GM19328 (cell line): ENCODE measurements around the gene HSH2D.

Source experiments
- ATAC-seq: cut with Tn5 transposase; IDR thresholded peaks from one replicate; pipeline ENCODE4 v1.9.1; 2021; ENCODE audit warnings: mild to moderate bottlenecking, moderate library complexity; ENCODE audit not compliant: unreplicated experiment

The HSH2D gene

GRCh38 chr19:16191216-16191908 is 47.9 kb downstream of the HSH2D start:
- ATAC-seq = no peak

- ATAC-seq = no peak
These were observed 50.0 kb downstream of the HSH2D start for GRCh38 chr19:16193466-16193865.

DNA sequence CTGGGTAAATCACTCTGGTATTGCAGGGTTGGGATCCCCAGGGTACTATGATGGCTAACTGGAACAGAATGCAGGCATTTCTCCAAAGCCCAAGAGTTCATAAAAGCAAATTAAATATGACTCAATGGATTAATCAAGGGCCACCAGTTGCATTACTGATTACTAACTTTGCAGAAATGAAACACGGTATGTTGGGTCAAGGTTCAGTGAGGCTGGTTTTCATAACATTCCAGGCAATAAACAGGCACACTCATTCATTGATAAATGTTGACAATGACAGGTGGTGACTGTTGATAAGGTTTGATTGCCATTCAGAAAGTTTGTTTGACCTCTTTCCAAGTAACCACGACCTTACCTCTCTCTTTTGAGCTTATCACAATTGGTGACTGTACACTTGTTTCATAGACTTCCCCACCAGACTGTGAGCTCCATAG is 53.7 kb downstream of the HSH2D start:
- ATAC-seq = no peak

DNA sequence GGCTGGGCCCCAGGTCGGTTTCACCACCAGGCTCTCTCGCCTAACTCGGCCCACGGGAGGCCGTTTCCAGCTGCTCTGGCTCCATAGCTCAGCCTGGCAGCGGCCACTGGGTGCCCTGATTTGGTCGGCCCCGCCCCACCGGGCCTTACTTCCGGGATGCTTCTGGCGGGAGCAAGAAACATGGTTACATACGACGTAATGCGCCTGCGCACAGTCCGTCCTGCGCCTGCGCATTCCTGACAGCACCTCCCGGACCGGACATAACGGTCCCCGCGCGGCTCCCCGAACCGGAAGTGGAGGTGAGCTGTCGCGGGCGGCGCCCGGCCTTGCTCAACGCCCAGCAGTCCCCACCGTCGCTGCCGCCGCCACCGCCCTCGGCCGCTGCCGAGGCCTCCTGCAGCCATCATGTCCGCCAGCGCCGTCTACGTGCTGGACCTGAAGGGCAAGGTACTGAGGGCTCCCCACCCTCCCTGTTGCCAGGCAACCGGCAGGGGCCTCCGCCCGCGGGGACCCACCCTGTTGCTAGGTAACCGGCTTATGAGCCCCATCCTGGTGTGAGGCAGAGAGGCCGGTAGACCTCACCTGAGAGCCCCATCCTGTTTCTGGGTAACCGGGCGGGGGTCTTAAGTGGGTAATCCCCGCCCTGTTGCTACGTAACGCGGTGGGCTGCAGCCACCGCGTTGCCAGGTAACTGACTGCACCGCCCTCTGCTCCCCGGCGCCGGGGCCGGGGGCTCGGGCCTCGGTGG is 54.3 kb downstream of the HSH2D start, which contains the start of gene AP1M1:
Gene AP1M1 (plus strand): TSS at position 290 of the 748 bp plus-strand sequence. CDS start 116 bp downstream, at position 406.
- ATAC-seq = peak; percentile 76

GRCh38 chr19:16198370-16198651 is 54.8 kb downstream of the HSH2D start:
- no peak for ATAC-seq

- ATAC-seq = no peak
These were observed 55.9 kb downstream of the HSH2D start for GRCh38 chr19:16199275-16199932.

- ATAC-seq = no peak
These were observed 56.8 kb downstream of the HSH2D start for GRCh38 chr19:16200038-16201010.

GRCh38 chr19:16201011-16201391 is 57.5 kb downstream of the HSH2D start:
- no peak for ATAC-seq

GRCh38 chr19:16202320-16203255 is 59.1 kb downstream of the HSH2D start:
- no peak for ATAC-seq

DNA sequence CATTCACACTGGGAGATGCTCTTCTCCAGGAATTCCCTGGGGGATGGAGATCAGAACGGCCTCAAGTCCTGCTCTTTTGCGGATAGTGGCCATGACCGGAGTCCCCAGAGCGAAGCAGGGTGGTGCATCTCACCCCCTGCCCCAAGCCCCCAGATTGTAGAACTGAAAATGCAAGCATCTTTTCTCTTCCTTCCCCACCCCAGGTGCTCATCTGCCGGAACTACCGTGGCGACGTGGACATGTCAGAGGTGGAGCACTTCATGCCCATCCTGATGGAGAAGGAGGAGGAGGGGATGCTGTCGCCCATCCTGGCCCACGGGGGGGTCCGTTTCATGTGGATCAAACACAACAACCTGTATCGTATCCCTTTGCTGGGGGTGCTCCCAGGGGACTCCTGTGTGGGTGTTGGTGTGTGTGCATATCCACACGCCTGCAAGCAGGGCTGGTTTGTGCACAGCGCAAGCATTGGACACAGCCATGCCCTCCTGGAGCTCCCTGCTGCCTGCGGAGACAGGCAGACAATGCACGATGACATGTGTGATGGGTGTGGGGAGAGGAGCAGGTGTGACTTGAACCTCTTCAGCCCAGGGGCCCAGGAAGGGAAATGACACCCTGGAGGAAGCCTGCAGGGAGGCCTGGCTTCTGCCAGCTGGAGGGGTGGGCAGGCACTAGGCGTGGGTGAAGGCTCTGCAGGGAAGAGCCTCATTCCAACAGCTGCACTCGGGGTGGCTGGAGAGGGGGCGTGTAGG is 59.9 kb downstream of the HSH2D start:
- ATAC-seq = no peak

DNA sequence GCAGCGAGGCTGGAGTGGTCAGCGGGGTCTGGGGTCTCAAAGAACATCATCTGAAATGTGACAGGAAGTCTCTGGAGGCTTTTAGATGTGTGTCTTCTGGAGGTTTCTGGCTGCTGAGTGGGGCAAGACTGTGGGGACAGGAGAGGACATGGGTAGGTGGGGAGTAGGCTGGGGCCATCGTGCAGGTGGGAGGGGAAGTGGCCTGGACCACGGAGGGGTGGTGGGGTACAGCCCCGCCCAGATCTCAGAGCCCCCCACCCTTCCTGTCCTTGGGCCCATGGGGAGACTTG is 60.5 kb downstream of the HSH2D start:
- ATAC-seq = no peak

DNA sequence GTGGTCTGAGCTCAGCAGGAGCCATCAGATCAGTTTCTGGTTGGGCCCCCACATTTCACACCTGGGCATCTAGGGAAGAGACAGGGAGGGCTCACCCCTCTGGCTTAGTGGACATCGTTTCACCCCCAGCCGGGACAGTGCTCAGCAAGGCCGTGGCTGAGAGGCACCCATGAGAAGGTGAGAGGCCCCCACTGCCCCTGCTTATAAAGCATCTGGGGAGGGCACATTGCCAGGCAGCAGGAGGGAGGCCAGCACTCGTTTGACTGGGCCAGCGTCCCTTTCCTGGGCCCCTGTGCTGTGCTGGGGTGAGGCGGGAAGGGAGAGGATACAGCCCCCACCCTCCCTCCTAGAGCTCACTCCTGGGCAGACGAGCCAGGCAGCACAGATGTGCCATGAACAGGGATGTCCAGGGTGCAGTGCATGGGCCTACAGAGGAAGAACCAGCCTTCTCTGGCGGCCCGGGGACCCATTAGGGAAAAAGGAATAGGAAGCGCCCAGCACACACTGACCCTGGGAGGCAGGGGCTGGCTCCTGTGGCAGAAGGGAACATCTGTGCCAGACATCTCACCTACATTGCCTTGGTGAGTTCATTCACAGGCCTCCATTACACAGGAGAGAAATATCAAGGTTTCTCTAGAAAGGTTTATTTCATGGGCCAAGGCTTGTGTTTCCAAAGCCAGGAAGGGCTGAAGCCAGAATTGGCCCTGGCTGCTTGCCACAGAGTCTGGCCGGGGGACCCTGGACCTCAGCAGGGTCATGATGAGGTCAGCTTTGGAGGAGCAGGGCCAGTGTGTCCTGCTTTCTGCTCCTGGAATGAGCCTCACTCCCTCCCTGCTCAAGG is 61.9 kb downstream of the HSH2D start:
- no peak for ATAC-seq

- no peak for ATAC-seq
These were observed 62.6 kb downstream of the HSH2D start for GRCh38 chr19:16206046-16206605.

DNA sequence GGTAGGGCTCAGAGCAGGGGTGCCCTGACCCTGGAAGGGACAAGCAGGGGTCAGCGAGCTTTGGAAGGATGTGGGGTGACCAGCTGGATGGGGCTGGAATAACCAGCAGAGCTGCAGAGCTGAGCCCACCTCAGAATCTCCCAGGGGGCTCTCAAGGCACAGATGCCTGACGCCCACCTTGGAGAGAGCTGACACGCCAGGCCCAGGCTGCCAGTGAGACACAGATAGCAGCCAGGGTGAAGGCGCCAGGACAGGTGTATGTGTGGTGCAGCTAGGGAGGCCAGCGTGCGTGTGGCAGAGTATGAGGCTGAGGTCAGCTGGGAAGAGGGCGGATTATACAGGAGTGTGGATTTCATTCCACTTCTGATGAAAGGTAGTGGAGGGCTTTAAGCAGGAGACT is 63.2 kb downstream of the HSH2D start:
- ATAC-seq = no peak

GRCh38 chr19:16207063-16207462 is 63.6 kb downstream of the HSH2D start:
- ATAC-seq = no peak

- no peak for ATAC-seq
These were observed 64.1 kb downstream of the HSH2D start for GRCh38 chr19:16207490-16208025.
